ENCODE measurements around the gene SMAD4. TPM values are rescaled to one million over a fixed set of nuclear protein-coding genes. Genes with fewer than 3 reads are reported as not detected.
"Not testable (repeated sequence)": the region's sequence is repeated elsewhere in the genome, so short reads cannot be mapped to it uniquely, and the experiment has no call there.

The SMAD4 gene
- total RNA-seq, 1 donor from 2014 or later = 165 TPM

GRCh38 chr18:51091270-51091669 is 61.3 kb downstream of the SMAD4 start:
- no peak for DNase-seq (ENCODE audit: low spot score, unreplicated experiment)
- Mint-ChIP-seq H3K36me3 (ENCODE audit: insufficient read depth) (peaks cover 32% of the 10 kb centered on the region), H3K9me3 (ENCODE audit: low read depth) (peaks cover 45% of the 10 kb centered on the region), H3K4me1 (ENCODE audit: low read depth) (no peaks in the 10 kb centered on the region), H3K27ac (no peak overlapping the region), H3K4me3 (ENCODE audit: low read depth) (no peak overlapping the region), H3K27me3 (no peaks in the 10 kb centered on the region)
- TF ChIP-seq CTCF (IDR thresholded peaks at IDR 0.05; ENCODE audit: unreplicated experiment) = no peak

- Mint-ChIP-seq H3K4me3 (ENCODE audit: low read depth) (no peak overlapping the region), H3K27ac (no peak overlapping the region), H3K36me3 (ENCODE audit: insufficient read depth) (peaks cover 24% of the 10 kb centered on the region), H3K4me1 (ENCODE audit: low read depth) (no peaks in the 10 kb centered on the region), H3K9me3 (ENCODE audit: low read depth) (peaks cover 36% of the 10 kb centered on the region), H3K27me3 (no peaks in the 10 kb centered on the region)
- no peak for DNase-seq (ENCODE audit: low spot score, unreplicated experiment)
- TF ChIP-seq CTCF (IDR thresholded peaks at IDR 0.05; ENCODE audit: unreplicated experiment) = no peak
These were observed 62.1 kb downstream of the SMAD4 start for GRCh38 chr18:51092117-51092516.

GRCh38 chr18:51092967-51093366 is 63.0 kb downstream of the SMAD4 start:
- Mint-ChIP-seq H3K36me3 (ENCODE audit: insufficient read depth) (peaks cover 16% of the 10 kb centered on the region), H3K9me3 (ENCODE audit: low read depth) (peaks cover 28% of the 10 kb centered on the region)
- not testable (repeated sequence) for H3K27ac Mint-ChIP-seq; H3K4me3 Mint-ChIP-seq (ENCODE audit: low read depth); H3K27me3 Mint-ChIP-seq; H3K4me1 Mint-ChIP-seq (ENCODE audit: low read depth); DNase-seq (ENCODE audit: low spot score, unreplicated experiment)

GRCh38 chr18:51097021-51097822 is 67.2 kb downstream of the SMAD4 start:
- Mint-ChIP-seq H3K9me3 (ENCODE audit: low read depth) (peaks cover 11% of the 10 kb centered on the region), H3K27me3 (no peaks in the 10 kb centered on the region), H3K4me1 (ENCODE audit: low read depth) (no peaks in the 10 kb centered on the region), H3K4me3 (ENCODE audit: low read depth) (no peak overlapping the region), H3K36me3 (ENCODE audit: insufficient read depth) (peaks cover 4% of the 10 kb centered on the region), H3K27ac (no peak overlapping the region)
- no peak for DNase-seq (ENCODE audit: low spot score, unreplicated experiment)
- no peak for TF ChIP-seq CTCF (IDR thresholded peaks at IDR 0.05; ENCODE audit: unreplicated experiment)

GRCh38 chr18:51098082-51098481 is 68.1 kb downstream of the SMAD4 start:
- Mint-ChIP-seq H3K9me3 (ENCODE audit: low read depth) (peaks cover 16% of the 10 kb centered on the region), H3K36me3 (ENCODE audit: insufficient read depth) (peaks cover 7% of the 10 kb centered on the region), H3K27ac (no peak overlapping the region), H3K27me3 (no peaks in the 10 kb centered on the region), H3K4me3 (ENCODE audit: low read depth) (no peak overlapping the region), H3K4me1 (ENCODE audit: low read depth) (no peaks in the 10 kb centered on the region)
- no peak for TF ChIP-seq CTCF (IDR thresholded peaks at IDR 0.05; ENCODE audit: unreplicated experiment)
- DNase-seq (ENCODE audit: low spot score, unreplicated experiment) = no peak

DNA sequence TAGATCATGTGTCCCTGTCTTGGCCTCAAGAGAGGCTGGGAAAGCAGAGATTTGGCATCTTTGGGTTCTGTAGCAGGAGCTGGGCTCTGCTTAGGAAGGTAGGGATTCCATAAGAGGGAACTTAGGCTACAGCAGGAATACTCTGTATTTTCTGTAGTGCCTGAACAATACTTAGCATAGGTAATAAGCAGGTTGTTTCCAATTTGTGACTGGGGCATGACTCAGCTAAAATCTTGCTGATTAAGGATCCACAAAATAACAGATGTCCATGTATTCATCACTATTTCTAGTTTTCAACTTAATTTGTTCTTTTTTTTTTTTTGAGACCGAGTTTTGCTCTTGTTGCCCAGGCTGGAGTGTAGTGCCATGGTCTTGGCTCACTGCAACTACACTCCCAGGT is 68.5 kb downstream of the SMAD4 start:
- H3K9me3 Mint-ChIP-seq (ENCODE audit: low read depth) = peaks cover 15% of the 10 kb centered on the region
- no peaks in the 10 kb centered on the region for H3K27me3 Mint-ChIP-seq
- no peak for DNase-seq (ENCODE audit: low spot score, unreplicated experiment)
- no peaks in the 10 kb centered on the region for H3K4me1 Mint-ChIP-seq (ENCODE audit: low read depth)
- H3K4me3 Mint-ChIP-seq (ENCODE audit: low read depth) = no peak overlapping the region
- no peak overlapping the region for H3K27ac Mint-ChIP-seq
- no peak for TF ChIP-seq CTCF (IDR thresholded peaks at IDR 0.05; ENCODE audit: unreplicated experiment)
- peaks cover 7% of the 10 kb centered on the region for H3K36me3 Mint-ChIP-seq (ENCODE audit: insufficient read depth)
